ENCODE results near the gene GCLC.

Gene GCLC

GRCh38 chr6:53458105-53458866 is 86.6 kb downstream of the GCLC start:
- no peak for DNase-seq

DNA sequence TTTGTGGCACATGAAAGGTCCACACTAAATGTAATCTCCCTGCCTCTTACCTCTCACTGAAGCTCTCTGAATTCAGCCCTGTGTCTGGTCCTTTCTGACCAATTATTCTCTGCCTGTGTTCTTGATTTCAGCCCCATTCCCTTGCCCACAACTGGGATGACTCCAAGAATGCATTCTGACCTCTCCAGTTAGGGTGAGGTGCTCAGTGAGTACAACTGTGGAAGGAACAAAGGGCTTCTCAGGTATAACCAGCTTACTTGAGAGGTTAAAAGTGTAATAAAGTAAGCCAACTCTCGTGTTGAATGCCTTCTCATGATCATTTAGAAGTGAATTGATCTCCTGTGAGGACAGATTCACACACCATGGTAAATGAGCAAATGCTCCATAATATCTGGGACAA is 88.1 kb downstream of the GCLC start:
- no peak for DNase-seq

DNA sequence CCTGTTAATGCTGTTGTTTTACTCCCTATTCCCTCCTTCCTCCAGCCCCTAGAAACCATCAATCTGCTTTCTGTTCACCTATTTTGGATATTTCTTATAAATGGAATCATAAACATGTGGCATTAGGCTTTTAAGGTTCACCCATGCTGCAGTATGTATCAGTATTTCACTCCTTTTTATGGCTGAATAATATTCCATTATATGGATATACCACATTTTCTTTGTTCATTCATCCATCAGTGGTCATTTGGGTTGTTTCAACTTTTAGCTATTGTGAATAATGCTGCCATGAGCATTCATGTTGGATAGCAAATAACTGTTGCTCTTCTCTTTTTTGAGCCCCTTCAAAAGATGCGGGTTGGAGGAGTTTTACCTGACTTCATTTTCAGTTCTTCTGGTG is 89.2 kb downstream of the GCLC start:
- DNase-seq: no peak

DNA sequence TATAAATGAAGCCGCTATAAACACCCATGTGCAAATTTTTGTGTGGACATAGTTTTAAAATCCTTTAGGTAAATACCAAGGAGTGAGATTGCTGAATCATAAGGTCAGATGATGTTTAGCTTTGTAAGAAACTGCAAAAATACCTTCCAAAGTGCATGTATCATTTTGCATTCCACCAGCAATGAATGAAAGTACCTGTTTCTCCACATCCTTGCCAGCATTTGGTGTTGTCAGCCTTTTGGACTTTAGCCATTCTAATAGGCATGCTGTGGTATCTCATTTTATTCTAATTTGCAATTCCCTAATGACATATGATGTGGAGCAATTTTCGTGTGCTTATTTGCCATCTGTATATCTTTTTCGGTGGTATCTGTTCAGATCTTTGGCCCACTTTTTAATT is 93.7 kb downstream of the GCLC start:
- DNase-seq: no peak

DNA sequence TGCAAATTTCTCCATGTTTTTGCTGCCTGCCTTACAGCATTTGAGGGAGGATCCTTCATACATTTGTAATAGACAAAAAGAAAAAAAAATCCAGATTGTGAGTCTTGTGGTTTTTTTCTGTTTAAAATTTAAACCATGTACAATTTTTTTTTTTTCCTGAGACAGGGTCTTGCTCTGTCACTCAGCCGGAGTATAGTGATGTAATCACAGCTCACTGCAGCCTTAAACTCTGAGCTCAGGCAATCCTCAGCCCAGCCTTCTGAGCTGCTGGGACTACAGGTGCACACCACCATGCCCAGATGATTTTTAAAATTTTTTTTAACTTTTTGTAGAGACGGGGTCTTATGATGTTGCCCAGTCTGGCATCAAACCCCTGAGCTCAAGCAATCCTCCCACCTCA is 97.0 kb downstream of the GCLC start:
- DNase-seq: no peak

Data from amygdala (tissue), 56 donors.